Tibial artery (tissue), 4 donors: ENCODE data around the gene ODAD2.
A peak's percentile ranks its signal among the peaks of the same experiment; 100 is the strongest.

Experiments used
- DNase-seq, 2 donors: peaks; one replicate each; pipeline ENCODE4 v3.0.0-alpha.2; 2019
- H3K27ac ChIP-seq, 2 donors: fragments of 200-600 bp; sonication (generic) in 1 of 2; 1 replicate in 1 of 2; 2 replicates in 1 of 2; pipeline ENCODE4 v1.5.1; 2018 to 2019; ENCODE audit warnings: mild to moderate bottlenecking in 1 of 2
- H3K27me3 ChIP-seq, 2 donors: fragments of 200-600 bp; sonication (generic) in 1 of 2; one replicate each; pipeline versions ENCODE4 v1.5.1 to v1.6.0; 2016 to 2019
- H3K36me3 ChIP-seq, 3 donors: fragments of 200-600 bp; sonication (generic) in 2 of 3; one replicate each; pipeline ENCODE4 v1.5.1; 2016 to 2019; ENCODE audit warnings: mild to moderate bottlenecking in 2 of 3
- H3K4me1 ChIP-seq, 4 donors: fragments of 200-600 bp; sonication (generic) in 2 of 4; 1 replicate in 3 of 4; 2 replicates in 1 of 4; pipeline ENCODE4 v1.5.1; 2016 to 2019
- H3K4me3 ChIP-seq, 2 donors: fragments of 200-600 bp; sonication (generic) in 1 of 2; 1 replicate in 1 of 2; 2 replicates in 1 of 2; pipeline ENCODE4 v1.5.1; 2018 to 2019; ENCODE audit warnings: mild to moderate bottlenecking in 2 of 2
- H3K9me3 ChIP-seq, 3 donors: fragments of 200-600 bp; sonication (generic) in 1 of 3; one replicate each; pipeline ENCODE4 v1.5.1; 2016 to 2019
- intact Hi-C: fragments of 100-400 bp; cut with DNase I; formaldehyde crosslinking; loops from one replicate; pipeline ENCODE4 v1.15.0; 2023; ENCODE audit warnings: low total_unique reads
- TF ChIP-seq, protein P1 (sequence below), 2 experiments: fragments of 200-600 bp in 1 of 2; fragments of 450-650 bp in 1 of 2; IDR thresholded peaks; one replicate each; pipeline ENCODE4 v1.5.1; 2017 to 2019; ENCODE audit warnings: antibody characterized with exemption in 2 of 2, mild to moderate bottlenecking in 1 of 2, moderate library complexity in 1 of 2

The ODAD2 gene

DNA sequence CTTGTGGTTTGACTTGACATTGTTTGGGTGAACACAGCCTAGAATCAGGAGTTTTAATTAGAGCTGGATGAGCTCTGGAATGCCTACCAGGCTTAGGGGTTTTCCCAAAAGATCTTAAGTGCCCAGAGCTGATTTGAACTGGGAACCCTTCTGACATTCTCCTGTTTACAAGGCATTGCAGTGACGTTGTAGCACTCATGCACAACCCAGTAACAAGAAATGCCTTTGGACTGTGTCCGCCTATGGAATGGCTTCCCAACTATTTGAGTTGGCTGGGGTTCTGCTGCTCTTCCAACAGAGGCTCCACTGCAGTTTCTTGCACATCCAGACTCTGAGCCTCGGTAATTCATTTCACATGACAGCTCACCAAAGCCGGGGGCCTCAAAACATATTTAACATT lies 176.6 kb downstream of the ODAD2 start:
- TF ChIP-seq, protein P1, sequence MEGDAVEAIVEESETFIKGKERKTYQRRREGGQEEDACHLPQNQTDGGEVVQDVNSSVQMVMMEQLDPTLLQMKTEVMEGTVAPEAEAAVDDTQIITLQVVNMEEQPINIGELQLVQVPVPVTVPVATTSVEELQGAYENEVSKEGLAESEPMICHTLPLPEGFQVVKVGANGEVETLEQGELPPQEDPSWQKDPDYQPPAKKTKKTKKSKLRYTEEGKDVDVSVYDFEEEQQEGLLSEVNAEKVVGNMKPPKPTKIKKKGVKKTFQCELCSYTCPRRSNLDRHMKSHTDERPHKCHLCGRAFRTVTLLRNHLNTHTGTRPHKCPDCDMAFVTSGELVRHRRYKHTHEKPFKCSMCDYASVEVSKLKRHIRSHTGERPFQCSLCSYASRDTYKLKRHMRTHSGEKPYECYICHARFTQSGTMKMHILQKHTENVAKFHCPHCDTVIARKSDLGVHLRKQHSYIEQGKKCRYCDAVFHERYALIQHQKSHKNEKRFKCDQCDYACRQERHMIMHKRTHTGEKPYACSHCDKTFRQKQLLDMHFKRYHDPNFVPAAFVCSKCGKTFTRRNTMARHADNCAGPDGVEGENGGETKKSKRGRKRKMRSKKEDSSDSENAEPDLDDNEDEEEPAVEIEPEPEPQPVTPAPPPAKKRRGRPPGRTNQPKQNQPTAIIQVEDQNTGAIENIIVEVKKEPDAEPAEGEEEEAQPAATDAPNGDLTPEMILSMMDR (IDR thresholded peaks at IDR 0.05) = no peak
- intact Hi-C loops = no loop called here
- Histone ChIP-seq H3K36me3 (no peaks in the 10 kb centered on the region), H3K27me3 (no peaks in the 10 kb centered on the region), H3K9me3 (no peaks in the 10 kb centered on the region), H3K4me1 (peaks cover 0 to 34% (median 8%) of the 10 kb centered on the region in 4 donors), H3K4me3 (no peak overlapping the region), H3K27ac (no peak overlapping the region)
- DNase-seq = no peak

DNA sequence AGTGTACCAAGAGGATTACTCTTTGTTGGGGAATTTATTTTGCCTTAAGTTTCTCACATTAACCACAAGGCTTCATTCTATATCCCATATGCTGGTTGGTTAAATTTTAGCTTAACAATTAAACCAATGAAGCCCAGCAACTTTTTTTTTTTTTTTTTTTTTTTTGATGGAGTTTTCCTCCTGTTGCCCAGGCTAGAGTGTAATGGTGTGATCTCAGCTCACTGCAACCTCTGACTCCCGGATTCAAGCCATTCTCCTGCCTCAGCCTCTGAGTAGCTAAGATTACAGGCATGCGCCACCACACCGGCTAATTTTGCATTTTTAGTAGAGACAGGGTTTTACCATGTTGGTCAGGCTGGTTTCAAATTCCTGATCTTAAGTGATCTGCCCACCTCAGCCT lies 178.2 kb downstream of the ODAD2 start:
- no peak for DNase-seq
- TF ChIP-seq, protein P1 (IDR thresholded peaks at IDR 0.05) = no peak
- Histone ChIP-seq H3K36me3 (no peaks in the 10 kb centered on the region), H3K4me1 (peaks cover 0 to 34% (median 8%) of the 10 kb centered on the region in 4 donors), H3K27me3 (no peaks in the 10 kb centered on the region), H3K4me3 (no peak overlapping the region), H3K27ac (peak overlapping the region; percentile 47 to 64), H3K9me3 (no peaks in the 10 kb centered on the region)
- intact Hi-C loops = no loop called here

DNA sequence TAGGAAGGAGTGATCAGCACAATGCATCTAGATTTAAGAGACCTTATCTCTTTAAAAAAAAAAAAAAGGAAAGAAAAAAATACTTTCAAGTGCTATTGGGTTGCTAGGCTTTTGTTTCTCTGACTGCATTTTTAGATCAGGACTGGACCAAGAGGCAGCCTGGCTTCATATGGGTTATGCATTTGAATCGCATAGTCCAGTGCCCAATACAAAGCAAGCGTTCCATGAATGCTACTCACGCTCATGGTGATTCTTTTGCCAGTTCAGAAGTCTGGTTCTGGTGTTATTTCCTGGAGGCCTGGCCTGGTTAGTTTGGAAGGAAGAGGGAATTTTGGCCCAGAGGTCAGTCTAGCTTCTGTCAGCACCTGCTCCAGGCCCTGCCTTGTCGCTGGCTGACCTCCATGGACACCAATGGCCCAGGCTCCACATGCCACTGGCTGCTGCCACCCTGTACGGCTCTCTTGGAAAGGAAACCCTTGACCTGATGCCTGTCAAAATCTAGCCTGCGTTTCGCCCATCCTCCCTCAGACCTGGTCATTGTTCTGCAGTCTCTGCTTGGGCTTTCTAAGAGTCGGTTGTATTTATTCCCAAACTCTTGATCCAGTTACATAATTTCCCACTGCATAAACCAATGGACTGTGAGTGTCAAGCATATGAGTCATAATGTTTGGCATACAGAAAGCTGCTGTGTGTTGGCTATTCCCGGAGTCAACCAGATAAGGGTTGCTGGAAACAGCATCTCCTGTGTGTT lies 178.9 kb downstream of the ODAD2 start:
- H3K9me3 ChIP-seq = no peaks in the 10 kb centered on the region
- H3K27ac ChIP-seq = peak overlapping the region; percentile 47 to 64
- H3K4me1 ChIP-seq = peaks cover 0 to 34% (median 8%) of the 10 kb centered on the region in 4 donors
- no peaks in the 10 kb centered on the region for H3K36me3 ChIP-seq
- no peak overlapping the region for H3K4me3 ChIP-seq
- H3K27me3 ChIP-seq = no peaks in the 10 kb centered on the region
- TF ChIP-seq, protein P1 (IDR thresholded peaks at IDR 0.05) = no peak
- DNase-seq = no peak
- intact Hi-C loops = no loop called here

DNA sequence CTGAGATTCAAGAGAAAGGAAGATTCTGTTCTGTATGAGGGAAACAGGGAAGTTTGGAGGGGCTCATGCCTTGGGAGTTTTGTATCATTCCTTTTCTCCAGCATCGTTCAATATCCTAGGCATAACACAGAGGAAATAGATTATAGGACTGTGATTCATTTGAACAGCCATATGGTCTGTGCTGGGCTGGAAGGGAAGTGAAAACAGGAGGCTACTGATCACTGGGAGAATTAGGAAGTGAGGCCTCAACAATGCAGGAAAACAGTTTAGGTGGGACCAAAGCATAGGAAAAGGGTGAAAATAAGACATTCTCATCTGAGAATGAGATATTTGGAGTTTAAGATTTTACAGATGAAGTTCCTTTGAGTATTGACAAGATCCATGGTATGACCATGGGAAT lies 182.6 kb downstream of the ODAD2 start:
- Histone ChIP-seq H3K27ac (no peak overlapping the region), H3K27me3 (no peaks in the 10 kb centered on the region), H3K4me3 (no peak overlapping the region), H3K4me1 (peaks cover 0 to 19% (median 8%) of the 10 kb centered on the region in 4 donors), H3K9me3 (no peaks in the 10 kb centered on the region), H3K36me3 (no peaks in the 10 kb centered on the region)
- TF ChIP-seq, protein P1 (IDR thresholded peaks at IDR 0.05) = no peak
- intact Hi-C loops = no loop called here
- no peak for DNase-seq

DNA sequence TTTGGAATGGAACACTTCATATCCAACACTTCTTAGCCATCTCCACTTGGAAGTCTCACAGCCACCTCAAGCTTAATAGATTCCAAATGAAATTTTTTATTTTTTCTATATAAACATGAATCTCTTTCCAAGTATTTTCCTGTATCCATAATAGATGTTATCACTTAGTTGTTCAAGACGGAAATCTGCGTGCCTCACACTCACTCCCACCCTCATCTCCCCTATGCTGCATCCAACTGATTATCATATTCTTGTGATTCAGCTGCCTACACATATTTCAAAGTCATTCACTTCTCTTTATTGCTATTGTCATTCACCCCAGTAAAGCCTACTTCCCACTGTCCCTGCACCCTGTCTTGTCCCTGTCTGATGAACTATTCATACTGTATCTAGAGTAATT lies 183.0 kb downstream of the ODAD2 start:
- no peak overlapping the region for H3K4me3 ChIP-seq
- intact Hi-C loops = no loop called here
- no peaks in the 10 kb centered on the region for H3K36me3 ChIP-seq
- TF ChIP-seq, protein P1 (IDR thresholded peaks at IDR 0.05) = no peak
- no peak overlapping the region for H3K27ac ChIP-seq
- no peak for DNase-seq
- H3K9me3 ChIP-seq = no peaks in the 10 kb centered on the region
- H3K27me3 ChIP-seq = no peaks in the 10 kb centered on the region
- H3K4me1 ChIP-seq = peaks cover 0 to 15% (median 7%) of the 10 kb centered on the region in 4 donors
